Smooth muscle cell (in vitro differentiated cells): Measurements from ENCODE around the gene YBEY. TPM values are rescaled to one million over a fixed set of nuclear protein-coding genes. Genes with fewer than 3 reads are reported as not detected.

Experiments
- DNase-seq: peaks from one replicate; lab custom pipeline; 2025; ENCODE audit not compliant: unreplicated experiment; lab: John Stamatoyannopoulos, UW
- H2AFZ ChIP-seq: fragments of 200-600 bp; sonication (generic); 2 replicates; pipeline ENCODE4 v1.6.0; 2016; ENCODE audit warnings: antibody characterized with exemption, low read depth, mild to moderate bottlenecking
- H3F3A ChIP-seq: fragments of 200-600 bp; sonication (generic); 2 replicates; pipeline ENCODE4 v1.6.0; 2017; ENCODE audit warnings: antibody characterized with exemption, low read depth
- H3K27ac ChIP-seq: fragments of 200-600 bp; sonication (generic); 2 replicates; pipeline ENCODE4 v1.5.1; 2016; ENCODE audit warnings: low read depth, mild to moderate bottlenecking
- H3K27me3 ChIP-seq: fragments of 200-600 bp; sonication (generic); 2 replicates; pipeline ENCODE4 v1.6.1; 2016; ENCODE audit warnings: low read depth, mild to moderate bottlenecking
- H3K36me3 ChIP-seq: fragments of 200-600 bp; sonication (generic); 2 replicates; pipeline ENCODE4 v1.5.1; 2016; ENCODE audit warnings: low read depth
- H3K4me1 ChIP-seq: fragments of 200-600 bp; sonication (generic); 2 replicates; pipeline ENCODE4 v1.5.1; 2016; ENCODE audit warnings: low read depth
- H3K4me2 ChIP-seq: fragments of 200-600 bp; sonication (generic); 2 replicates; pipeline ENCODE4 v1.6.0; 2016; ENCODE audit warnings: mild to moderate bottlenecking
- H3K4me3 ChIP-seq: fragments of 200-600 bp; sonication (generic); 2 replicates; pipeline ENCODE4 v1.5.1; 2016; ENCODE audit warnings: mild to moderate bottlenecking
- H3K79me2 ChIP-seq: fragments of 200-600 bp; sonication (generic); 2 replicates; pipeline ENCODE4 v1.6.0; 2016; ENCODE audit warnings: low read depth, mild to moderate bottlenecking
- H3K9ac ChIP-seq: fragments of 200-600 bp; sonication (generic); 2 replicates; pipeline ENCODE4 v1.6.0; 2016; ENCODE audit warnings: low read depth
- H3K9me3 ChIP-seq: fragments of 200-600 bp; sonication (generic); replicated peaks from 2 replicates; pipeline ENCODE4 v1.5.1; 2016; ENCODE audit warnings: low read depth
- H4K20me1 ChIP-seq: fragments of 200-600 bp; sonication (generic); 2 replicates; pipeline ENCODE4 v1.6.0; 2016; ENCODE audit warnings: low read depth
- WGBS: methylation state at CpG from one replicate; pipeline ENCODE4 v1.1.7; 2016; ENCODE audit warnings: low lambda C conversion rate; 5-methylcytosine and 5-hydroxymethylcytosine counted together
- polyA plus RNA-seq: library from polyadenylated mRNA; unstranded; fragments of >200 nt; fragmentation: Nextera tagmentation; extraction: Ambion mirVana; gene quantifications from 2 replicates; pipeline ENCODE4 v1.2.1, GENCODE V29; 2016
- total RNA-seq: library from RNA; depleted of rRNA; stranded (reverse); fragments of >200 nt; gene quantifications from 2 replicates; pipeline ENCODE4 v1.2.3, GENCODE V29; 2014
- TF ChIP-seq, protein P1 (sequence below): fragments of 200-600 bp; sonication (generic); IDR thresholded peaks from 2 replicates; pipeline ENCODE4 v1.5.1; 2017; ENCODE audit warnings: borderline replicate concordance, mild to moderate bottlenecking, antibody characterized with exemption; ENCODE audit not compliant: insufficient read depth, poor library complexity, severe bottlenecking

Gene YBEY
- total and polyA plus RNA-seq, 2 experiments from 2014 or later = 24.1 to 31.1 TPM

DNA sequence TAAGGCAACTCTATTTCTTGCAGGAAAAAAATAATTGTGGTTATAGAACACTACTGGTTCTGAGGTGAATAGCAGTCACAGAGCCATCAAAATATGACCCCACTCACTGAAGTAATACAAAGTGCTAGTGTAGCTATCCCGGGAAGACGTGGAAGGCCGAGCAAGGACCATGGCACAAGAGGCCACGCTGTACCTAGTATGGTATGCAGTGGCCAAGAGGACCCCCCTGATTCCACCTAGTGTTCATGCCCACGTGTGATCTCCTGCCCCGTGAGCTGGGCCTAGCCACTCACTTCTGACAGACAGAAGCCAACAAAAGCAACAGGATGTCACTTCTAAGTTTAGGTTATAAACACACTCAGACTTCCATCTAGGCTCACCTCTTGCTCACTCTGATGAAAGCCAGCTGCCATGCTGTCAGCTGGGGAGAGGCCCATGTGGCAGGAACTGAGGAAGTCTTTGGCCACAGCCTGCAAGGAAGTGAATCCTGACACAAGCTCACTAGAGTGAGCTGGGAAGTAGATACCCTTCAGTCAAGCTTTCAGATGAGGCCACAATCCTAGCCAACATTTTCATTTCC lies 35.9 kb upstream of the YBEY start:
- Histone ChIP-seq H3F3A (no peaks in the 10 kb centered on the region), H3K4me2 (no peak overlapping the region), H3K9me3 (no peaks in the 10 kb centered on the region), H3K4me1 (no peaks in the 10 kb centered on the region), H3K4me3 (no peak overlapping the region), H3K9ac (no peak overlapping the region), H3K36me3 (peaks cover 38% of the 10 kb centered on the region), H3K27me3 (no peaks in the 10 kb centered on the region), H3K79me2 (no peaks in the 10 kb centered on the region), H4K20me1 (peaks cover 10% of the 10 kb centered on the region), H2AFZ (no peak overlapping the region), H3K27ac (no peak overlapping the region)
- 98% methylated on average over 6 of the region's 6 CpGs for WGBS
- no peak for DNase-seq
- TF ChIP-seq, protein P1, sequence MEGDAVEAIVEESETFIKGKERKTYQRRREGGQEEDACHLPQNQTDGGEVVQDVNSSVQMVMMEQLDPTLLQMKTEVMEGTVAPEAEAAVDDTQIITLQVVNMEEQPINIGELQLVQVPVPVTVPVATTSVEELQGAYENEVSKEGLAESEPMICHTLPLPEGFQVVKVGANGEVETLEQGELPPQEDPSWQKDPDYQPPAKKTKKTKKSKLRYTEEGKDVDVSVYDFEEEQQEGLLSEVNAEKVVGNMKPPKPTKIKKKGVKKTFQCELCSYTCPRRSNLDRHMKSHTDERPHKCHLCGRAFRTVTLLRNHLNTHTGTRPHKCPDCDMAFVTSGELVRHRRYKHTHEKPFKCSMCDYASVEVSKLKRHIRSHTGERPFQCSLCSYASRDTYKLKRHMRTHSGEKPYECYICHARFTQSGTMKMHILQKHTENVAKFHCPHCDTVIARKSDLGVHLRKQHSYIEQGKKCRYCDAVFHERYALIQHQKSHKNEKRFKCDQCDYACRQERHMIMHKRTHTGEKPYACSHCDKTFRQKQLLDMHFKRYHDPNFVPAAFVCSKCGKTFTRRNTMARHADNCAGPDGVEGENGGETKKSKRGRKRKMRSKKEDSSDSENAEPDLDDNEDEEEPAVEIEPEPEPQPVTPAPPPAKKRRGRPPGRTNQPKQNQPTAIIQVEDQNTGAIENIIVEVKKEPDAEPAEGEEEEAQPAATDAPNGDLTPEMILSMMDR = no peak

DNA sequence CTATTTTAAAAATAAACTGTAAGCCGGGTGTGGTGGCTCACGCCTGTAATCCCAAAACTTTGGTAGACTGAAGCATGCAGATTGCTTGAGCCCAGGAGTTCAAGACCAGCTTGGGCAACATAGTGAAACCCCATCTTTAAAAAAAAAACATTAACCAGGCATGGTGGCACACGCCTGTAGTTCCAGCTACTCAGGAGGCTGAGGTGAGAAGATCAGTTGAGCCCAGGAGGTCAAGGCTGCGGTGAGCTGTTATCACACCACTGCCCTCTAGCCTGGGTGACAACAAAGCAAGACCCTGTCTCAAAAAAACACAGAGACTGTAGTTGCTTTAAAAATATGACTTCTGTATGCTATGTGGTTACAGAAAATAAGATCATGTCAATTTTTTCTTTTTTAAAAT lies 33.3 kb upstream of the YBEY start:
- H3K9ac ChIP-seq = no peak overlapping the region
- H3F3A ChIP-seq = no peaks in the 10 kb centered on the region
- DNase-seq = no peak
- no peak overlapping the region for H3K4me3 ChIP-seq
- peaks cover 10% of the 10 kb centered on the region for H4K20me1 ChIP-seq
- no peak overlapping the region for H3K4me2 ChIP-seq
- peaks cover 26% of the 10 kb centered on the region for H3K36me3 ChIP-seq
- H3K9me3 ChIP-seq = no peaks in the 10 kb centered on the region
- no peaks in the 10 kb centered on the region for H3K79me2 ChIP-seq
- no peak overlapping the region for H3K27ac ChIP-seq
- 97% methylated on average over 4 of the region's 4 CpGs for WGBS
- no peak overlapping the region for H2AFZ ChIP-seq
- H3K27me3 ChIP-seq = no peaks in the 10 kb centered on the region
- TF ChIP-seq, protein P1 = no peak
- no peaks in the 10 kb centered on the region for H3K4me1 ChIP-seq

DNA sequence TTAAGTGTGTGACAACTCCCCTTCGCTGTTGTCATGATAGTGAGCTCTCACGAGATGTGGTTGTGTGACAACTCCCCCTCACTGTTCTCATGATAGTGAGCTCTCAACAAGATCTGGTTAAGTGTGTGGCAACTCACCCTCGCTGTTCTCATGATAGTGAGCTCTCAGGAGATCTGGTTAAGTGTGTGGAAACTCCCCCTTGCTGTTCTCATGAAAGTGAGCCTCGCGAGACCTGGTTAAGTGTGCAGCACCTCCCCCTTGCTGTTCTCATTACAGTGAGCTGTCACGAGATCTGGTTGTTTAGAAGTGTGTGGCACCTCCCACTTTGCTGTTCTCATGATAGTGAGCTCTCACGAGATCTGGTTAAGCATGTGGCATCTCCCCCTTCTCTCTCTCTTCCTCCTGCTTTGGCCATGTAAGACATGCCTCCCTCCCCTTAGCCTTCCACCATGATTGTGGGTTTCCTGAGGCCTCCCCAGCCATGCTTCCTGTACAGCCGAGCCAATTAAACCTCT lies 32.5 kb upstream of the YBEY start:
- TF ChIP-seq, protein P1 = no peak
- no peak overlapping the region for H2AFZ ChIP-seq
- H3K79me2 ChIP-seq = no peaks in the 10 kb centered on the region
- H3F3A ChIP-seq = no peaks in the 10 kb centered on the region
- no peaks in the 10 kb centered on the region for H3K4me1 ChIP-seq
- no peak overlapping the region for H3K4me3 ChIP-seq
- H3K4me2 ChIP-seq = no peak overlapping the region
- no peak overlapping the region for H3K27ac ChIP-seq
- no peak overlapping the region for H3K9ac ChIP-seq
- no peaks in the 10 kb centered on the region for H3K9me3 ChIP-seq
- DNase-seq = no peak
- 83% methylated on average over 8 of the region's 8 CpGs for WGBS
- peaks cover 34% of the 10 kb centered on the region for H3K36me3 ChIP-seq
- no peaks in the 10 kb centered on the region for H3K27me3 ChIP-seq
- H4K20me1 ChIP-seq = peaks cover 10% of the 10 kb centered on the region

DNA sequence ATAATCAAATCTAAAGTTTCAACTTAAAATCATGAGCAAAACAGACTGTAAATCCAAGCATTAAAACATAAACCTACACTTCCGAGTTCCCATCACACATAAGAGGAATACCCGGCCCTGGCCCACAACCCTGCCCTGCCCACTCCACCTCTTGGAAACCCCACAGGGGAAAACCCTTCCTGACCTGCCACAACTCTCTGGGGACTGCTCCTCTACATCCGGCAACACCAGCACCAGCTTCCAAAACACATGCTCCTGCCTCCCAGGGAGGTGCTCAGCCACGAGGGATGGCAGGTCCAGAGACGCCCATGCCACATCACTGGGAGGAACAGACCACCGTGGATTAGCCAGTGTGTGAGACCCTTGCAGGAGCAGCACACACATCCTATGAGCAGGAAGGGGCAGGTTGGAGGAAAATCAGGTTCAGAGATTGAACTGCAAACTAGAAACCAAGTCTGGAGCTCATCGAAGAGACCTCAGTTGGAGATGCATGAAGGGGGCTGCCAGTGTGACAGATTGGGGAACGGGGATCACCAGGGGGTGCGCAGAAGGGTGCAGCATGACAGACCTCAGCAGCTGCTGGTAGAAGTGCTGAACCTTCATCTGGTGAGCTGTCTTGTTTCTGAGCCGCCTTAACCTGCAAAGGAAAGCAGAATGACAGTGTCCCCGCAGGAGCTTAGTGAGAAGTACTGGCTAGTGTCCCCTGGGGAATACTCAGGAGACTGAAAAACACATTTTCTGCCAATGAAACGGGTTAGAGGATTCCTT lies 31.8 kb upstream of the YBEY start:
- Histone ChIP-seq H3K36me3 (peaks cover 38% of the 10 kb centered on the region), H2AFZ (no peak overlapping the region), H3K4me1 (no peaks in the 10 kb centered on the region), H4K20me1 (peaks cover 10% of the 10 kb centered on the region), H3K79me2 (no peaks in the 10 kb centered on the region), H3K4me2 (no peak overlapping the region), H3K4me3 (no peak overlapping the region), H3K27me3 (no peaks in the 10 kb centered on the region), H3K27ac (no peak overlapping the region), H3K9me3 (no peaks in the 10 kb centered on the region), H3K9ac (no peak overlapping the region), H3F3A (no peaks in the 10 kb centered on the region)
- TF ChIP-seq, protein P1 = no peak
- 95% methylated on average over 12 of the region's 12 CpGs for WGBS
- DNase-seq = no peak
